Type B pancreatic cell (in vitro differentiated cells): ENCODE measurements around the gene AOPEP. TPM values are rescaled to one million over a fixed set of nuclear protein-coding genes. Genes with fewer than 3 reads are reported as not detected.

Source experiments
- DNase-seq: peaks from one replicate; pipeline ENCODE4 v3.0.0; 2021; ENCODE audit warnings: mixed read lengths; ENCODE audit not compliant: unreplicated experiment; ENCODE audit errors: extremely low spot score
- H3K27ac Mint-ChIP-seq: 2 replicates; pipeline ENCODE4 v1.8.0; 2021; ENCODE audit warnings: mild to moderate bottlenecking, mixed read lengths
- H3K27me3 Mint-ChIP-seq: 2 replicates; pipeline ENCODE4 v1.8.0; 2021; ENCODE audit warnings: mixed read lengths
- H3K36me3 Mint-ChIP-seq: 2 replicates; pipeline ENCODE4 v1.8.0; 2021; ENCODE audit warnings: mixed read lengths
- H3K4me1 Mint-ChIP-seq: one replicate; pipeline ENCODE4 v1.8.0; 2021; ENCODE audit warnings: mixed read lengths; ENCODE audit not compliant: unreplicated experiment
- H3K4me3 Mint-ChIP-seq: 2 replicates; pipeline ENCODE4 v1.8.0; 2021; ENCODE audit warnings: mild to moderate bottlenecking, mixed read lengths
- H3K9me3 Mint-ChIP-seq: 2 replicates; pipeline ENCODE4 v1.8.0; 2021; ENCODE audit warnings: mixed read lengths
- total RNA-seq: library from RNA; stranded (reverse); gene quantifications from 2 replicates; pipeline ENCODE4 v1.2.1, GENCODE V29; 2021; ENCODE audit warnings: low replicate concordance
- TF ChIP-seq, protein P1 (sequence below): fragments of 200-600 bp; sonication (generic); conservative IDR thresholded peaks from 2 replicates; pipeline ENCODE4 v1.5.0; 2021; ENCODE audit warnings: antibody characterized with exemption, mild to moderate bottlenecking

Gene AOPEP
- total RNA-seq, 1 donor from 2014 or later = 89.3 TPM

DNA sequence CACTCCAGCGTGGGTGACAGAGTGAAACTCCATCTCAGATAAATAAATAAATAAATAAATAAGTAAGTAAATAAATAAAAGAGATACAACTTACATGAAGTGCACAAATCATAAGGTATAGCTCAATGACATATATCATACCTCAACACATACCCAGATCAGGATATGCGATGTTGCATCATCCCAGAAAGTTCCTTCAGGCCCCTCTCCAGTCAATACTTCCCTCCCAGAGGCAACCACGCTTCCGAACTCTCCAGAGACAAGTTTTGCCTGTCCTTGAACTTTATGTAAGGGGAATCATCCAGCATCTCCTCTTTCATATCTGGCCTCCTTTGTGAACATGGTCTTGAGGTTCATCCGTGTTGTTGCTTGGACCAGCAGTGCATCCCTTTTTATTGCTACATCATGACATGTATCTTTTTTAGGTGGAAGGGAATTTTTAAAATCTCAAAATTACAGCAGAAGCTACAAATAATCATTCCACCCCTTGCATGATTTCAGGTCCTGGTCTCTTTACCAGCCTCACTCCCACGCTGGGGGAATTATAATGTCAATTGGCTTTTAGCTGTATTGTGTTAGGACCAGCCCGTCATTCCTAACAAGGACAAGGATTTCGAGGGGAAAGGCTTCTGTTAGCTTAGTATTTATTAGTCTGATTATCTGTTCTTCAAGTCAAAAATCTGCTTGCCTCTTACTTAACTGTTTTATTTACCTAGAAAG is 32.9 kb upstream of the AOPEP start:
- TF ChIP-seq, protein P1, sequence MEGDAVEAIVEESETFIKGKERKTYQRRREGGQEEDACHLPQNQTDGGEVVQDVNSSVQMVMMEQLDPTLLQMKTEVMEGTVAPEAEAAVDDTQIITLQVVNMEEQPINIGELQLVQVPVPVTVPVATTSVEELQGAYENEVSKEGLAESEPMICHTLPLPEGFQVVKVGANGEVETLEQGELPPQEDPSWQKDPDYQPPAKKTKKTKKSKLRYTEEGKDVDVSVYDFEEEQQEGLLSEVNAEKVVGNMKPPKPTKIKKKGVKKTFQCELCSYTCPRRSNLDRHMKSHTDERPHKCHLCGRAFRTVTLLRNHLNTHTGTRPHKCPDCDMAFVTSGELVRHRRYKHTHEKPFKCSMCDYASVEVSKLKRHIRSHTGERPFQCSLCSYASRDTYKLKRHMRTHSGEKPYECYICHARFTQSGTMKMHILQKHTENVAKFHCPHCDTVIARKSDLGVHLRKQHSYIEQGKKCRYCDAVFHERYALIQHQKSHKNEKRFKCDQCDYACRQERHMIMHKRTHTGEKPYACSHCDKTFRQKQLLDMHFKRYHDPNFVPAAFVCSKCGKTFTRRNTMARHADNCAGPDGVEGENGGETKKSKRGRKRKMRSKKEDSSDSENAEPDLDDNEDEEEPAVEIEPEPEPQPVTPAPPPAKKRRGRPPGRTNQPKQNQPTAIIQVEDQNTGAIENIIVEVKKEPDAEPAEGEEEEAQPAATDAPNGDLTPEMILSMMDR = no peak
- Mint-ChIP-seq H3K27me3 (no peaks in the 10 kb centered on the region), H3K9me3 (no peaks in the 10 kb centered on the region), H3K4me1 (peaks cover 18% of the 10 kb centered on the region), H3K36me3 (no peaks in the 10 kb centered on the region), H3K27ac (peak overlapping the region; percentile 42), H3K4me3 (no peak overlapping the region)
- DNase-seq = no peak

DNA sequence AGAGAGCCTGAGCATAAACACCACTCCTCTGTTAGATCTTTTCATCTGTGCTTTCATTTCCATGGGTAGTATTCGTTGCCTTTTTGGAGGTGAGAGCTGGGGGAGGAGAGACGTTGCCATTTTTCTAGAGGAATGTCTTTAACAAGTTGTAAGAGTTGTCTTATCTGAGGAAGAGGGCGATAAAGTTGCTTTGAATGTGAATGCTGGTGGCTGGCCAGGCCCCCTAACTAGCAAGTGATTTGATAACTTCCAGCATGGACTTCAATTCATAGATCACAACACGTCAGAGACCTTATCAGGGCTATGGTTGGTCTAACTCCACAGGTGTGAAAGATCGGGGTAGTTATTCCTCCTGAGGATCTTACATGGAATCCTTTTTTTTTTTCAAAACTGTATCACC is 30.0 kb upstream of the AOPEP start:
- no peak for DNase-seq
- Mint-ChIP-seq H3K4me1 (peaks cover 21% of the 10 kb centered on the region), H3K27ac (no peak overlapping the region), H3K36me3 (no peaks in the 10 kb centered on the region), H3K4me3 (no peak overlapping the region), H3K27me3 (no peaks in the 10 kb centered on the region), H3K9me3 (no peaks in the 10 kb centered on the region)
- TF ChIP-seq, protein P1 = no peak

DNA sequence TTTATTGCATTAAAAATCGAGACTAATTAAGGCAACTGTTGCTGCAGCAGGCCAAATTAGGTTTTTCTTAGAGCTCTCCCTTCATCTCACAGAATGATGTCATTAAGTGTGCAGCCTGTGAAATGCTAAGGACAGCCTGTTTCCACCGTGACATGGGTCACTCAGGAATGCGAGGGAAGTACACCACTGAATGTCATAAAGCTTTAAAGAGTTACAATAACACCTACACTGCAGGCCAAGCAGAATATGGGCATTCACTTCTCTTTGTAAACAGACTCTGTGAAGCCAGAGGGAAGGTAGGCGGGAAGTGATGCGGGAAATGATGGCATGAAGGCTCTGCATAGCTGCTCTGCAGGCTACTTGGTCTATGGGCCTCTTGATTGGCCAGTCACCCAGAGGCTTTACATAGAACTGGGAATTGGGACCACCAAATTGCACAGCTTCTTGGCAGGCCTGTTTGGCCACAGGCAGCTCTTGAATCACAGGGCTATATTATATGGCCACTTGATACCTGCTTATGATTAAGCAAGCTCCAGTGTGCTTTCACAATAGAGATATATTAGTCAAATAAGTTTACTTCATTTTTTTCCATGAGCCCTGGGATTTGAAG is 28.4 kb upstream of the AOPEP start:
- TF ChIP-seq, protein P1 = no peak
- H3K36me3 Mint-ChIP-seq = no peaks in the 10 kb centered on the region

DNA sequence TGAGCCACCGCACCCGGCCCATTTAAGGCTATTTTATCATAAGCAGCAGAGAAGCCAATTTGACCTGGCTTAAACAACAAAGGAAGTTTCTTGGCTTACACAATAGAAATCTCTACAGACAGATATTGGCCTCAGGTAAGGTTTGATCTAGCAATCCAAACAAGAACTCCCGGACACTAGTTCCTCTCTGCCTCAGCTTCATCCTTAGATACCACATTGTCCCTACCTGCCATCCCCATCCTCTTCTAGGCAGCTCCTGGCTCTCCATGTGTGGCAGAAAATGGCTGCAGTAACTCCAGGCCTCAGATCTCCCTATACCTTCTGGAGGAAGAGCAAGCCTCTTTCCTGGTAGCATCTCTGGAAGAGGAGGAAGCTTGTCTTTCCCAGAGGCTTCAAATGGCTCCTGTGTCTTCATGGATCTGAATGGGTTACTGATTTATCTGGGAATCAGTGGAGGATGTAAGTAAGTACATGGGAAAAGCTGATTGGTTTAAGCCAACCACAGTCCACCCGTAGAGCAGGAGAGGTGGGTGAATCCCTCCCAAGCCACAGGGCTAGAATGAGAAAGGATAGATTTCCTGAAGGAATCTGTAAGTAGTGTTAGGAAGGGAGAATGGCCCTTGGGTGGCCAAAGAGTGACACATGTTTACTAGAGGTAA is 26.7 kb upstream of the AOPEP start:
- H3K27me3 Mint-ChIP-seq = peaks cover 4% of the 10 kb centered on the region
- peaks cover 18% of the 10 kb centered on the region for H3K4me1 Mint-ChIP-seq
- H3K4me3 Mint-ChIP-seq = no peak overlapping the region
- TF ChIP-seq, protein P1 = no peak
- H3K27ac Mint-ChIP-seq = no peak overlapping the region
- no peaks in the 10 kb centered on the region for H3K36me3 Mint-ChIP-seq
- H3K9me3 Mint-ChIP-seq = no peaks in the 10 kb centered on the region
- DNase-seq = no peak

More for the DNA sequence above, 28.4 kb upstream of the AOPEP start:
- H3K4me3 Mint-ChIP-seq = no peak overlapping the region
- no peak for DNase-seq
- peaks cover 21% of the 10 kb centered on the region for H3K4me1 Mint-ChIP-seq
- H3K27me3 Mint-ChIP-seq = no peaks in the 10 kb centered on the region
- no peaks in the 10 kb centered on the region for H3K9me3 Mint-ChIP-seq
- H3K27ac Mint-ChIP-seq = no peak overlapping the region

DNA sequence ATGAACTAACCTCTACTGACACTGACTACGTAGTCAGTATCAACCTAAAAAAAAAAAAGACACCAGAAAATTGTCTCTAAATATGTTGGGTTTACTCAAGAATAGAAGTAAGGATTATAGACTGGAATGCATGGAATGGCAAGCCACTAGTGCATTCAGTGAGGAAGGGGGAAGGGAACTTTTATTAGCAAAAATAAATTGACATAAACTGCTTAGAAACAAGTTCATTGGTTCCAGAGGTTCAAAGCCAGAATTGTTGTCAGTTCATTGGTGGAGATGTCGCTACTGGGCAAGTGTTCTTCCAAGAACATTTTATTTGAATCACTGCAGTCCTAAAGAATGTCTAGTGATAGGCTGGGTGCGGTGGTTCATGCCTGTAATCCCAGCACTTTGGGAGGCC is 26.1 kb upstream of the AOPEP start:
- Mint-ChIP-seq H3K9me3 (no peaks in the 10 kb centered on the region), H3K27me3 (peaks cover 8% of the 10 kb centered on the region), H3K27ac (no peak overlapping the region), H3K4me3 (no peak overlapping the region), H3K36me3 (no peaks in the 10 kb centered on the region), H3K4me1 (peaks cover 22% of the 10 kb centered on the region)
- TF ChIP-seq, protein P1 = no peak
- DNase-seq = no peak
